ENCODE results near the gene SPON2. TPM values are rescaled to one million over a fixed set of nuclear protein-coding genes. Genes with fewer than 3 reads are reported as not detected.

The SPON2 gene
- total RNA-seq, 2 experiments from 2014 or later: 6.5 to 6.8 TPM

DNA sequence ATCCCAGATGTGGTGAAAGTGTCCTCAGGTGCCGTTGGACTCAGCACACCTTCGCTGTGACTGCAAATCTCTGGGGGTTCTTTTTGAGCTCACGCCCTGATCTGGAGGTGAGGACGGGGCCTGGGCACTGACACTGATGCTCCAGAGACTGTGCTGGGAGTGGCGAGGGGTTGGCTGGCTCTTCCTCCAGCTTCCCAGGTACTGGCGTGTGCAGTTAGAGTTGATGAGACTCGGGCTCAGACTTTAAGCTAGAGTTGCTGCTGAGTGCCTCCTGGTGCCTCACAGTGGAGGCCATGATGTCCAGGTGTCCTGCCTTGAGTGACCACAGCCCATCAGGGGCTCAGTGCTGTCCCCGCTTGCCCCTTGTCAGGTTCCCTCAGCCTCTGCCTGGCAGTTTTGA is 16.3 kb downstream of the SPON2 start:
- peaks cover 8% of the 10 kb centered on the region for H3K27me3 Mint-ChIP-seq

DNA sequence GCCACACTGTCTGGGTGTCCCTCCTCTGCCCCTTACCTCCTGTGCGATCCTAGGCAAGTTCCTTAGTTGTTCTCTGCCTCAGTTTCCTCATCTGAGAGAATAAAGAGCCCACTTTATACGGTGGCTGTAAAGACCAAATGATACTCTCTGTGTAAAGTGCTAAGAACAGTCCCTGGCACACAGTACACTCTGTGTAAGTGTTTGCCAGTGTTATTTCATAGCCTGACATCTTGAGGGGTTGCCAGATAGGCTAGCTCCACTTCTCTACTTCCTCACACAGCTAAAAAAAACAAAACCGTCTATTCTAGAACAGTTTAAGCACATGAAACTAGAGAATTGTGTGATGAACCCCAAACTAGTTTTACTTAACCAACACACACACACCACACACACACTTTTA is 17.1 kb downstream of the SPON2 start:
- no peak for DNase-seq
- no peak overlapping the region for H3K4me3 Mint-ChIP-seq
- no peaks in the 10 kb centered on the region for H3K4me1 Mint-ChIP-seq
- peaks cover 1% of the 10 kb centered on the region for H3K9me3 Mint-ChIP-seq
- H3K27ac Mint-ChIP-seq: no peak overlapping the region
- peaks cover 8% of the 10 kb centered on the region for H3K27me3 Mint-ChIP-seq
- H3K36me3 Mint-ChIP-seq: no peaks in the 10 kb centered on the region

More for the DNA sequence above, 16.3 kb downstream of the SPON2 start:
- H3K9me3 Mint-ChIP-seq: peaks cover 1% of the 10 kb centered on the region
- H3K4me1 Mint-ChIP-seq: no peaks in the 10 kb centered on the region
- DNase-seq: no peak
- no peak overlapping the region for H3K27ac Mint-ChIP-seq
- H3K4me3 Mint-ChIP-seq: no peak overlapping the region
- no peaks in the 10 kb centered on the region for H3K36me3 Mint-ChIP-seq

DNA sequence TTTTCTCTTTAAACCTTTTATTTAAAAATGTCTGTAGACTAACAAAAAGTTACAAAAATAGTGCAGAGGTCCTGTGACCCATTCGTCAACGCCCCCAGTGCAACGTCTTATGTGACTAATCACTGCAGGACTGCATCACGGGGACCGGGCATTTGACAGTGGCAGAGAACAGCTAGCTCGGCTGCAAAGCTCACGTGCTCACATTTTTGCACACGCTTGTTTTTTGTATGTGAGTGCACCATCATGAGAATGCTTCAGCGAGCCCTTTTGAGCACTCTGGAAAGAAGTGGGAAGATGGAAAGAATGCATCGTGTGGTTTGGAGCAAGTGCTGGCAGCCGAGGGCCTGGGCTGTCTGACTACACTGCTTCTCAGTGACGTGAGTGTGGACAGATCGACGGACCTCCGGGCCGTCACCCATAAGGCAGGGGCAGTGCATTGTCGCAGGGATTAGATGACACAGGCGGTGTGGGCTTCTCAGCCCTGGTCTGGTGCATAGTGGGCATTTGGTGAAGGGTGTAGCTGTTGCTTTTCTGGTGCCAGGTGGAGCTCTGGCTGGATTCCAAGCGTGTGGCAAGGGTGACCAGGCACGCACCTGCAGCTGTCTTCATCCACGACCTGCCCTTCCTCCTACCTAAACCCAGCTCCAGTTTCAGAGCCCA is 17.7 kb downstream of the SPON2 start:
- H3K27ac Mint-ChIP-seq: no peak overlapping the region
- DNase-seq: no peak
- no peak overlapping the region for H3K4me3 Mint-ChIP-seq
- H3K36me3 Mint-ChIP-seq: peaks cover 1% of the 10 kb centered on the region
- H3K4me1 Mint-ChIP-seq: no peaks in the 10 kb centered on the region
- peaks cover 1% of the 10 kb centered on the region for H3K9me3 Mint-ChIP-seq
- H3K27me3 Mint-ChIP-seq: peaks cover 8% of the 10 kb centered on the region

DNA sequence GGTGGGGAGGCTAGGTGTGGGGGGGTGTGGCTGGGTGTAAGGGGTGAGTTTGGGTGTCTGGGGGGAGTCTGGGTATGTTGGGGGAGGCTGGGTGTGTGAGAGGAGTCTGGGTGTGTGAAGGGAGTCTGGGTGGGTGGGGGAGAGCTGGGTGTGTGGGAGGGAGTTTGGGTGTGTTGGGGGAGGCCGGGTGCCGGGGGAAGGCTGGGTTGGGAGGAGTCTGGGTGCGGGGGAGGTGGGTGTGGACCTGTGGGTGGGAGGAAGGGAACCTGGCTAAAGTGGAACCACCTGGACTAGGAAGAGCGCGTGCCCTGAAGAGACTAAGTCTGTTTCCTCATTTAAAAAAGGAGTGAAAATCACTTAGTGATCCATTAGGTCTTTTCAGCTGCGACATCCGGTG is 18.3 kb downstream of the SPON2 start:
- H3K4me3 Mint-ChIP-seq: no peak overlapping the region
- H3K27me3 Mint-ChIP-seq: peaks cover 8% of the 10 kb centered on the region
- peaks cover 1% of the 10 kb centered on the region for H3K9me3 Mint-ChIP-seq
- peaks cover 2% of the 10 kb centered on the region for H3K36me3 Mint-ChIP-seq
- no peak for DNase-seq
- H3K4me1 Mint-ChIP-seq: no peaks in the 10 kb centered on the region
- no peak overlapping the region for H3K27ac Mint-ChIP-seq

DNA sequence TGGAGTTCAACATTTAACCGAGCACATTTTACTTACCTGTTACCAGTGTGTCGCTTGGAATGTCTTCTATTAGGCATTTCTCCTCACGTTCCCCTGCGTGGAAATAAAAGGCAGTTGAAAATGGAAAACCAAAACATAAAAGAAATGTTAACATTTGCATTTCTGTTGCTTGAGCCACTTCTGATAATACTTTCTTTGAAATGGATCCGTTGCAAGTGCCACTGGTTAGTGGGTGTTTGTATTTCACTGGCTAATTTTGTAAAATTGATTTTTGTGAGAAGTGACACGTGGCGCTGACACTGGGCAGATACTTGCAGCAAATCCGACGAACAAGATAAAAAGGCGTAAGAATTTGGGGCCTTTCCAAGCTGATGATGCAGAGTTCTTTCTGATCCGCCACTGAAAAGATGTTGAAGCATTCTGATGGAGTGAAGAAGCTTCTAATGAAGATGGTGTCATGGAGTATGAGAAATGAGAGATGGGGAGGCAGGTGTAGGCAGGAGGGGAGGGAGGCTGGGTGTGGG is 18.8 kb downstream of the SPON2 start:
- H3K4me1 Mint-ChIP-seq: no peaks in the 10 kb centered on the region
- peaks cover 2% of the 10 kb centered on the region for H3K36me3 Mint-ChIP-seq
- H3K27ac Mint-ChIP-seq: no peak overlapping the region
- DNase-seq: no peak
- H3K4me3 Mint-ChIP-seq: no peak overlapping the region
- peaks cover 8% of the 10 kb centered on the region for H3K27me3 Mint-ChIP-seq
- H3K9me3 Mint-ChIP-seq: peaks cover 1% of the 10 kb centered on the region

DNA sequence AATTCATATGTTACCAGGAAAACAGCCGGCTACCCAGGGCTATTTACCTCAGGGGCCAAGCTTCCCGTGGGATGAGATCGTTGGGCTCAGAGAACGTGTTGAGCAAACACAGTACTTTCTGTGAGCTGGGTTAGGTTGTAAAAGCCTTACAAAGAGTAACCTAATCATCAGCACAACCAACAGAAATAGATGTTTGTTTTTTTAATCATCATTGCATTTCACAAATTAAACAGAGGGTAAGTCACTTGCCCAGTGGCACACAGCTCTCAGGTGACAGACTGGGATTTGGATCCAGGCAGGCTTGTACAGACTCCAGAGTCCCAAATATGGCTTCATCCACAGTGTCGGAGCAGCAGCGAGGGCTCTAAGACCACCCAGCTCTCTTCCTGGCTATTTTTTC is 20.1 kb downstream of the SPON2 start:
- H3K4me3 Mint-ChIP-seq: no peak overlapping the region
- H3K27me3 Mint-ChIP-seq: peaks cover 8% of the 10 kb centered on the region
- no peaks in the 10 kb centered on the region for H3K9me3 Mint-ChIP-seq
- no peak overlapping the region for H3K27ac Mint-ChIP-seq
- no peaks in the 10 kb centered on the region for H3K4me1 Mint-ChIP-seq
- no peak for DNase-seq
- peaks cover 2% of the 10 kb centered on the region for H3K36me3 Mint-ChIP-seq

DNA sequence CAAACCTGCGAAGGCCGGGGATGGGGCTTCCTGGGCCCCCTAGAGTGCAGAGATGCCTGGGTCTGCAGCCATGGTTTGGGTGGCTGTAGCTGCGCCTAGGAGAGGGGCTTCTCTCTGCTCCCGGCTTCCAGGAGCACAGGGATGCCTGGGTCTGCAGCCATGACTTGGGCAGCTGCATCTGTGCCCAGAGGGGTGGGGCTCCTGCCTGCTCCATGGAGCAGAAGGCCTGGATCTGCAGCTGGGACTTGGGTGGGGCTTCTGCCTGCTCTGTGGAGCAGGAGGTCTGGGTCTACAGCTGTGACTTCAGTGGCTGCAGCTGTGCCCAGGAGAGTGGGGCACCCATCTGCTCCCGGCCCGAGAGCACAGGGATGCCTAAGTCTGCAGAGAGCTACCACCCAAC is 20.8 kb downstream of the SPON2 start:
- no peak overlapping the region for H3K4me3 Mint-ChIP-seq
- no peak overlapping the region for H3K27ac Mint-ChIP-seq
- peaks cover 2% of the 10 kb centered on the region for H3K36me3 Mint-ChIP-seq
- no peak for DNase-seq
- H3K27me3 Mint-ChIP-seq: peaks cover 8% of the 10 kb centered on the region
- no peaks in the 10 kb centered on the region for H3K4me1 Mint-ChIP-seq
- no peaks in the 10 kb centered on the region for H3K9me3 Mint-ChIP-seq

DNA sequence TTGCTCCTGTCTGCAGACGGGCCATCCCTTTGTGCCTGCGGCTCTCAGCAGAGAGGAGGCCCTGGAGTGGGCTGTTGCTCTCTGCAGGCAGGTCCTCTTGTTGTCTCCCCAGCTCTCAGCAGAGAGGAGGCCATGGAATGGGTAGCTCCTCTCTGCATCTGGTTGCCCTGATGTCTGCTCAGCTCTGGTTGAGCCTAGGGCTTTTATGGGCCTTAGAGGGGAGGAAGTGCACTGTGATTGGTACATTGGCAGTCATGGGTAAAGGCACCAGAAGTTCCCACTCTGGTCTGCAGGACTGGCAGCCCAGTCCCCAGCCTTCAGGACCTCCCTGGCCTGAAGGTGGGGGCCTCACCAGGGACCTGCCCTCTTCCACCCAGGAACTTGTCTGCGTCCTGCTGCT is 21.5 kb downstream of the SPON2 start:
- Mint-ChIP-seq H3K27me3 (peaks cover 8% of the 10 kb centered on the region), H3K9me3 (no peaks in the 10 kb centered on the region), H3K36me3 (peaks cover 2% of the 10 kb centered on the region), H3K4me1 (no peaks in the 10 kb centered on the region), H3K4me3 (no peak overlapping the region), H3K27ac (no peak overlapping the region)
- DNase-seq: no peak

DNA sequence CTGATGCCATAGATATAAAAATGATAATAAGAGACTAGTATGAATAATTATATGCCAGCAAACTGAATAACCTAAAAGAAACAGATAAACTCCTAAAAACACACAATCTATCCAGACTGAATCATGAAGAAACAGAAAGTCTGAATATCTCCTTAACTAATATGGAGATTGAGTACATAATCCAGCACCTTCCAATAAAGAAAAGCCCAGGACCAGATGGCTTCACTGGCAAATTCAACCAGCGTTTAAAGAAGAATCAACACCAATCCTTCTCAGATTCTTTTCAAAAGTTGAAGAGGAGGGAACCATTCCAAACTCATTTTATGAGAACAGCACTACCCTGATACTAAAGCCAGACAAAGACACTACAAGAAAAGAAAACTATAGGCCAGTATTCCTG is 32.5 kb downstream of the SPON2 start:
- Mint-ChIP-seq H3K4me3 (no peak overlapping the region), H3K36me3 (no peaks in the 10 kb centered on the region), H3K27ac (no peak overlapping the region), H3K9me3 (no peaks in the 10 kb centered on the region), H3K27me3 (peaks cover 8% of the 10 kb centered on the region), H3K4me1 (peaks cover 7% of the 10 kb centered on the region)
- DNase-seq: no peak

DNA sequence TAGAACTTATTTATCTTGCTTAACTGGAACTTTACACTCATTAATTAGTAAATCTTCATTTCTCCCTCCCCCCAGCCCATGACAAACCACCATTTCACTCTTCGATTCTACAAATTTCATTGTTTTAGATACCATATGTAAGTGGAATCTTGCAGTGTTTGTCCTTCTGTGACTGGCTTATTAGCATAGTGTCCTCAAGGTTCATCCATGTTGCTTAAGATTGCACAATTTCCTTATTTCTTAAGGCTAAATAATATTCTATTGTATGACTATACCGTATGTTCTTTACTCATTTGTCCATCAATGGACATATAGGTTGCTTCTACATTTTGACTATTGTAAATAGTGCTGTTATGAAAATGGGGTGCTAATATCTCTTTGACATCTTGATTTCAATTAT is 34.5 kb downstream of the SPON2 start:
- Mint-ChIP-seq H3K27ac (peak overlapping the region; percentile 39), H3K27me3 (no peaks in the 10 kb centered on the region), H3K4me3 (peak overlapping the region; percentile 44), H3K36me3 (no peaks in the 10 kb centered on the region), H3K9me3 (no peaks in the 10 kb centered on the region), H3K4me1 (peaks cover 7% of the 10 kb centered on the region)
- DNase-seq: no peak

DNA sequence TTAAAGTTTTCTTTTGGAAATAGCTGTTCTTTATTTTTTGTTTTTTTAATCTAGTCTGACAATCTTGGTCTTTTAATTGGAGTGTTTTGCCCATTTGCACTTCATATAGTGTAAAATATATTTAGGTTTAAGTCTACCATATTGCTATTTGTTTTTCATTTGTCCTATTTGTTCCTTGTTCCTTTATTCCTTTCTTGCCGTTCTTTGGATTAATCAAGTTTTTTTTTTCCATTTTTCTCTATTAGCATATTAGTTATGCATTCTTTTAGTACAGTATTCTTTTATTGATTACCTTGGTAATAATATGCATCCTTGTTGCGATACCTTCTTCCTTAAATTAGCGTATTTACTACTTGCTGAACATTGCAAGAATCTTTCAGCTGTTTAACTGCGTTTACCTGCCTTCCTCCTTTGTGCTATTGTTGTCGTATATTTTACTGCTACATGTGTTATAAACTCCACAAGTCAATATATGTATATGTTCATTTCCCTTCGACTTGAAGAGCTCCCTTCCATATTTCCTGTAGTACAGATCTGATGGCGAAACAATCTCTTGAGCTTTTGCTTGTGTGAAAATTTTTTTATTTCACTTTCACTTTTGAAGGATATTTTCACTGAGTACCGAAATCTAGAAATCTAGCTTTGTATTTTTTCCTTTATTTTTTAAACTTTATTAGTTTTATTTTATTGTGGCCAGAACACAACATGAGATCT is 35.2 kb downstream of the SPON2 start:
- Mint-ChIP-seq H3K4me1 (peaks cover 7% of the 10 kb centered on the region), H3K9me3 (no peaks in the 10 kb centered on the region), H3K4me3 (peak overlapping the region; percentile 64), H3K27ac (peak overlapping the region; percentile 18), H3K27me3 (no peaks in the 10 kb centered on the region), H3K36me3 (no peaks in the 10 kb centered on the region)
- no peak for DNase-seq

DNA sequence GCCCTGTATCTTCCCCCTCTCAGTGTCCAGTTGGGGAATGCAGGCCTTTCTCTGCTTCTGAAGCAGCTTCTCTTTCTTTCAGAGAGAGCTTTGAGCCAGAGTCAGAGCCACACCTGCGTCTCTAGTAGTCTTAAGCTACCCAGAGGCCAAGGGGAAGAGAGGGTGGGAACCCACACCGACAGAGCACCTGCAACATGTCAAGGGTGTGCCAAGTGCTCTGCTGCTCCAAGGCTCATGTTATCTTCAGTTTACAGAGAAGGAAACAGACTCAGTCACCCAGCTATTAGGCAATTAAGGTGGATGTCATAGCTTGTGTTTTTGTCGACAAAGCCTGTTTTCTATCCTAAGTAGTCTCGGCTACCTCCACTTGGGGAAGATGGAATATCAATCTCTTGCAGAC is 36.3 kb downstream of the SPON2 start:
- no peak overlapping the region for H3K27ac Mint-ChIP-seq
- no peak overlapping the region for H3K4me3 Mint-ChIP-seq
- peaks cover 7% of the 10 kb centered on the region for H3K4me1 Mint-ChIP-seq
- no peaks in the 10 kb centered on the region for H3K36me3 Mint-ChIP-seq
- DNase-seq: no peak
- no peaks in the 10 kb centered on the region for H3K9me3 Mint-ChIP-seq
- H3K27me3 Mint-ChIP-seq: no peaks in the 10 kb centered on the region

DNA sequence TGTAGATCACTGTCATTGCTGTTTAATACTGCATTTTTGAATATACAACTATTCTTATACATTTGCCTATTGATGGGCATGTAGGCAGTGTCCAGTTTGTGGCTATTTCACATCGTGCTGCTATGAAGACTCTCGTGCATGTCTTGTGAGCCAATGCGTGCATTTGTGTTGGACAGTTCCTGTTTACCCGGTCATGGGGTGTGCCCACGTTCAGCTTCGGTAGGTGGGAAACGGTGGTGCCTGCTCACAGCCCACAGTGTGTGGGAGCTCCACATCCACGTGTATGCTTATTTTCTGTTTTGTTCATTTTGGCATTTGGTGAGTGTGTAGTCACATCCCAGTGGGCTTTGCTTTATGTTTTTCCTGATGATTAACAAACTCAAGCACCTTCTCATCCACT is 39.4 kb downstream of the SPON2 start:
- Mint-ChIP-seq H3K4me1 (peaks cover 10% of the 10 kb centered on the region), H3K4me3 (no peak overlapping the region), H3K27ac (no peak overlapping the region), H3K36me3 (no peaks in the 10 kb centered on the region), H3K27me3 (peaks cover 4% of the 10 kb centered on the region), H3K9me3 (no peaks in the 10 kb centered on the region)
- DNase-seq: no peak

DNA sequence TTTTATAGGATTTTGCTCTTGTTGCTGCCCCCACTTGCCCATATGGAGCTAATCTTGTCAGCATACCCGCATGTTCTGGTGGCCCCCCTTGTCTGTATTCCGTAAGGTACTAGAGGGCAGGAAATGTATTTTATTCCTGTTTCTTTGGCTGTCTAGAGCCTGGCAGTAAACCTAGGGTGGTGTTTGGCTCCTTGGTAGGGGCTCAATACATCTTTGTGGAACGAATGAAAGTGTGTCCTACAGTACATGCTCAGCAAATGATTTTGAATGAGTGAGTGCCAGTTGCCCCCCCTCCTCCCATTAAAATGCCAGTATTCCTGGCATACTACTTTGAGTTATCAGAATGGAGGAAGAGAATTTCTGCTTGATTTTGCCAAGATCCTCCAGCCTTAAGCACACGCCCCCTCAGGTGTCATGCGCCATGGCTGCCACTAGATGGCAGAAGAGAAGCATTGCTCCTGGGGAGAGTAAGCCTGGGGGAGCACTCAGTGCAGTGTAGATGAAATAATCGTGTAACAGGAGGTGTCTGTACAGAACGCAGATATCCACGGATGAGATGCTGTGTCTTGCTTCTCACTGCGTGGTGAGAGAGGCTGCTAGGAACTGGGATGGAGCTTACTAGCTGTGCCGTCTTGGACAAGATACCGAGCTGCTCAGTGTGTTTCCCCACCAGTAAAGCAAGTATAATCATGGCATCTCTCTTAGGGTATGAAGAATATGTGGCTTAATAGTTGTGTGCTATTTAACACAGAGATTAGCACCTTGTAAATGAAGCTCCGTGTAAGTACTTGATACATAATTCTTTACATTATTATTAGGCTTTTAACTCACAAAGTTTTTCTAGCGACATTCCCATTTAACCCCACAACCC is 41.8 kb downstream of the SPON2 start:
- Mint-ChIP-seq H3K36me3 (no peaks in the 10 kb centered on the region), H3K27me3 (peaks cover 7% of the 10 kb centered on the region), H3K27ac (no peak overlapping the region), H3K4me1 (peaks cover 3% of the 10 kb centered on the region), H3K9me3 (no peaks in the 10 kb centered on the region), H3K4me3 (no peak overlapping the region)
- peak; percentile 66 for DNase-seq

DNA sequence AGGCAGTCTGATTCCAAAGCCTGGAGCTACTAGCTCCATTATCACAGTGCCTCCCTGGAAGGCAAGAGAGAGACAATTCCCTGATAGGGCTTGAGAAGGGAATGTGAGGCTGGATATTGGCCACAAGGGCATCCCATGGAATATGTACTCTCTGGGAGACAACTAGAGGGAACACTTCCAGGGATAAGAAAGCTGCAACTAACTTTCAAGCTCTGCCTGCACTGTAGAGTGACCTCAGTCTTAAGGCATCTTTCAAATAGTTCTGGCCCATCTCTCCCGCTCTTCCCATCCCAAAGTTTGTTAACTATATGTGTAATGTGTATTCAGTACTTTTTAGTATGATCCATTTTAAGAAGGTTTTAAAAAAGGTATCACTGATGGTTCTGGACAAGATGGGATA is 45.9 kb downstream of the SPON2 start:
- Mint-ChIP-seq H3K4me3 (no peak overlapping the region), H3K27me3 (peaks cover 7% of the 10 kb centered on the region), H3K9me3 (no peaks in the 10 kb centered on the region), H3K36me3 (no peaks in the 10 kb centered on the region), H3K4me1 (peaks cover 3% of the 10 kb centered on the region), H3K27ac (no peak overlapping the region)
- no peak for DNase-seq

Data from activated naive CD8-positive, alpha-beta T cell treated with anti-CD3 and anti-CD28 coated beads for 36 hours (primary cell).